ENCODE results near the gene NTF4.

DNA sequence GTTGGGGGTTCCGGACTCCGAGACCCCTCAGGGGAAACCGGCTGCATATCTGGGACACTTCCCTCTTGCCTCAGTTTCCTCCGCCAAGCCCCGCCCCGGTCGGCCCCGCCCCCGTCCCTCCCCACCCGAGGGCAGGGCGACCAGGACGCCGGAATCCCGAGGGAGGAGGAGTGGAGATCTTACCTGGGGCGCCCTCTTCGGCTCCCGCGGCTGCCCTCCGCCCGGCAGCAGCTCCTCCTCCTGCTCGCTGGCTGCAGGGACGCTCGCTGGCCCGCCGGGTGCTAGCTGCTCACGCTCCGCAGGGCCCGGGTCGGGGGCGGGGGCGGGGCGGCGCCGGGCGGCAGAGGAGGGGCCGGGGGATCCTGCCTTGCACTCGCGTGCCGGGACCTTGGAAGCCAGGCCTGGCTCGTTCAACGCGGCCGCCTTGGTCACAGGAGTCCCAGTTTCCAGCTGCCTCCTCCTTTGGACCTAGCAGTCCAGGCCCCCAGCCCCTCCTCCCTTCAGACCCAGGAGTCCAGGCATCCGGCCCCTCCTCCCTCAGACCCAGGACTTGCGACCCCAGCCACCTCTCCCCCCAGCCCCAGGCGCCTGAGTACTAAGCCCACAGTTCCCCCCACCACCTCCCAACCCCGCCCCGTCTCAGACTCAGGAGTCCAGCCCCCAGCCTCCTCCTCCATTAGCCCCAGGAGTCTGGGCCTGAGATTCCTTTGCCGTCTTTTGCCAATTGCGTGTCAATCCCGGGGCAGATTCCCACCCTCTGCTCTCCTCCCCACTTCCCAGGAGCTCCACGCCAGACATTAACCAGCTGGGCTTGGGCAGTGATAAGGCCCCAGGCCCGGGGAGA is at the start of gene NTF4:
- TF ChIP-seq L3MBTL2 (conservative IDR thresholded peaks at IDR 0.05) (no peak), LEF1 (IDR thresholded peaks at IDR 0.05; ENCODE audit: borderline replicate concordance) (no peak), ZNF384 (IDR thresholded peaks at IDR 0.05) (no peak), SP1 (IDR thresholded peaks at IDR 0.05) (no peak), BHLHE40 (IDR thresholded peaks at IDR 0.05; ENCODE audit: borderline replicate concordance) (no peak), FOXM1 (IDR thresholded peaks at IDR 0.05; ENCODE audit: borderline replicate concordance) (no peak), TARDBP (IDR thresholded peaks at IDR 0.05) (no peak)
